ENCODE results near the gene TMEM223. TPM values are rescaled to one million over a fixed set of nuclear protein-coding genes. Genes with fewer than 3 reads are reported as not detected.

Gene TMEM223
- total and polyA plus RNA-seq, 9 of the 15 experiments (the other 6 are each of a cell fraction or from before 2014, with no cell fraction given) = 5.9 to 34.5 (median 19.6) TPM

DNA sequence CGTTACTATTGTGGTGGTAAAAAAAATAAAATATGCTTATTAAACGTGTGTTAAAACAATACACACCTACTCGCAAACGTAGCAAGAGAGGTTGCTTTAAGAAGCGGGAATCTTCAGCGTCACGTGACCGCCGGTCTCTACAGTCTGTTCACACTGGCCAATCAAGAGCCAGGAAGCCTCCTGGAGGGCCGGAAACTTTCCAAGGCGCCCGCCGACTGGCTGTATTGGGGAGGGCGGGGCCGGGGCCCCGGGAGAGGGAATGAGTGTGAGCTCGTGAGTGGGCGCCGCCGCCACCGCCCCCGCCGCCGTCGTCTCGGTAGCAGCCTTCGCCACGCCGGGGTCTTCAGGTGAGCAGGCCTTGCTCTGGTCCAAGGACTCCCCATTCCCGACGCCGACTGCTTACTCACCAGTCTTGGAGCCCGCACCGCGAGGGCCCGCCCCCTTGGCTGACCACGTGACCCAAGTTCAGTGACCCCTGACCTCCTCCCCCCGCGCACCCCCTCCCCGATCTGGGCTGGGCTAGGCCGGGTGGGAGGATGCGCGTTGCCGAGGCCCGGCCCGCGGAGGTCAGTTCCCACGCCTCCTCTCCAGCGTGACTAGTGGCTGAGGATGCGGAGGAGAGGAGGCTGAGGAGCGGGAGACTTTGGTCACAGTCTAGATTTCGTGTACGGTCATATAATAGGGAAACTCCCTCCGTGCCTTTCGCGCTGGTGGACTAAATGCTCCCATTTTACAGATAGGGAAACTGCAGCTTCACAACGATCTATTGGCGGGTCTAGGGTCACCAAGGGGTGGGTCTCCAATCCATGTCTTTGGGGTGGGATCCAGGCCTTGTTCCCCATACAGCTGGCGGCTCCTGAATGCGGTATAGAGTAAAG is 20.4 kb downstream of the TMEM223 start, which contains the start of gene TAF6L (continued):
- no peak for TF ChIP-seq ELF4 (CRISPR knock-in tag; IDR thresholded peaks at IDR 0.05)
- no peak for TF ChIP-seq ZNF830 (CRISPR knock-in tag; IDR thresholded peaks at IDR 0.05)
- no peak for TF ChIP-seq MTF1 (CRISPR knock-in tag; IDR thresholded peaks at IDR 0.05; ENCODE audit: borderline replicate concordance)
- TF ChIP-seq MBD2 (IDR thresholded peaks at IDR 0.05; ENCODE audit: borderline replicate concordance, low read depth) = no peak
- TF ChIP-seq, protein P1, sequence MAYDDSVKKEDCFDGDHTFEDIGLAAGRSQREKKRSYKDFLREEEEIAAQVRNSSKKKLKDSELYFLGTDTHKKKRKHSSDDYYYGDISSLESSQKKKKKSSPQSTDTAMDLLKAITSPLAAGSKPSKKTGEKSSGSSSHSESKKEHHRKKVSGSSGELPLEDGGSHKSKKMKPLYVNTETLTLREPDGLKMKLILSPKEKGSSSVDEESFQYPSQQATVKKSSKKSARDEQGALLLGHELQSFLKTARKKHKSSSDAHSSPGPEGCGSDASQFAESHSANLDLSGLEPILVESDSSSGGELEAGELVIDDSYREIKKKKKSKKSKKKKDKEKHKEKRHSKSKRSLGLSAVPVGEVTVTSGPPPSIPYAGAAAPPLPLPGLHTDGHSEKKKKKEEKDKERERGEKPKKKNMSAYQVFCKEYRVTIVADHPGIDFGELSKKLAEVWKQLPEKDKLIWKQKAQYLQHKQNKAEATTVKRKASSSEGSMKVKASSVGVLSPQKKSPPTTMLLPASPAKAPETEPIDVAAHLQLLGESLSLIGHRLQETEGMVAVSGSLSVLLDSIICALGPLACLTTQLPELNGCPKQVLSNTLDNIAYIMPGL (CRISPR knock-in tag; IDR thresholded peaks at IDR 0.05) = no peak
- no peak for TF ChIP-seq PPARD (CRISPR knock-in tag; IDR thresholded peaks at IDR 0.05)
- TF ChIP-seq KDM2B (CRISPR knock-in tag; IDR thresholded peaks at IDR 0.05) = no peak
- TF ChIP-seq XRCC5 (IDR thresholded peaks at IDR 0.05; ENCODE audit: low read depth, low read length) = no peak
- TF ChIP-seq, protein P2, sequence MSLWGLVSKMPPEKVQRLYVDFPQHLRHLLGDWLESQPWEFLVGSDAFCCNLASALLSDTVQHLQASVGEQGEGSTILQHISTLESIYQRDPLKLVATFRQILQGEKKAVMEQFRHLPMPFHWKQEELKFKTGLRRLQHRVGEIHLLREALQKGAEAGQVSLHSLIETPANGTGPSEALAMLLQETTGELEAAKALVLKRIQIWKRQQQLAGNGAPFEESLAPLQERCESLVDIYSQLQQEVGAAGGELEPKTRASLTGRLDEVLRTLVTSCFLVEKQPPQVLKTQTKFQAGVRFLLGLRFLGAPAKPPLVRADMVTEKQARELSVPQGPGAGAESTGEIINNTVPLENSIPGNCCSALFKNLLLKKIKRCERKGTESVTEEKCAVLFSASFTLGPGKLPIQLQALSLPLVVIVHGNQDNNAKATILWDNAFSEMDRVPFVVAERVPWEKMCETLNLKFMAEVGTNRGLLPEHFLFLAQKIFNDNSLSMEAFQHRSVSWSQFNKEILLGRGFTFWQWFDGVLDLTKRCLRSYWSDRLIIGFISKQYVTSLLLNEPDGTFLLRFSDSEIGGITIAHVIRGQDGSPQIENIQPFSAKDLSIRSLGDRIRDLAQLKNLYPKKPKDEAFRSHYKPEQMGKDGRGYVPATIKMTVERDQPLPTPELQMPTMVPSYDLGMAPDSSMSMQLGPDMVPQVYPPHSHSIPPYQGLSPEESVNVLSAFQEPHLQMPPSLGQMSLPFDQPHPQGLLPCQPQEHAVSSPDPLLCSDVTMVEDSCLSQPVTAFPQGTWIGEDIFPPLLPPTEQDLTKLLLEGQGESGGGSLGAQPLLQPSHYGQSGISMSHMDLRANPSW (CRISPR knock-in tag; IDR thresholded peaks at IDR 0.05) = no peak; the same call in 1 of the 2 replicates
- TF ChIP-seq ZNF143 (CRISPR knock-in tag; IDR thresholded peaks at IDR 0.05) = no peak
- TF ChIP-seq, protein P3, sequence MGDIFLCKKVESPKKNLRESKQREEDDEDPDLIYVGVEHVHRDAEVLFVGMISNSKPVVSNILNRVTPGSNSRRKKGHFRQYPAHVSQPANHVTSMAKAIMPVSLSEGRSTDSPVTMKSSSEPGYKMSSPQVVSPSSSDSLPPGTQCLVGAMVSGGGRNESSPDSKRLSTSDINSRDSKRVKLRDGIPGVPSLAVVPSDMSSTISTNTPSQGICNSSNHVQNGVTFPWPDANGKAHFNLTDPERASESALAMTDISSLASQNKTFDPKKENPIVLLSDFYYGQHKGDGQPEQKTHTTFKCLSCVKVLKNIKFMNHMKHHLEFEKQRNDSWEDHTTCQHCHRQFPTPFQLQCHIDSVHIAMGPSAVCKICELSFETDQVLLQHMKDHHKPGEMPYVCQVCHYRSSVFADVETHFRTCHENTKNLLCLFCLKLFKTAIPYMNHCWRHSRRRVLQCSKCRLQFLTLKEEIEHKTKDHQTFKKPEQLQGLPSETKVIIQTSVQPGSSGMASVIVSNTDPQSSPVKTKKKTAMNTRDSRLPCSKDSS (IDR thresholded peaks at IDR 0.05; ENCODE audit: low read depth, partially characterized antibody) = no peak

Measured in K562 (cell line).